ENCODE results near the gene STXBP1. TPM values are rescaled to one million over a fixed set of nuclear protein-coding genes. Genes with fewer than 3 reads are reported as not detected.
A peak's percentile ranks its signal among the peaks of the same experiment; 100 is the strongest.

STXBP1 gene
- total and polyA plus RNA-seq, 2 of the 13 experiments (the other 11 are each of a cell fraction or from before 2014, with no cell fraction given): 2.9 TPM

DNA sequence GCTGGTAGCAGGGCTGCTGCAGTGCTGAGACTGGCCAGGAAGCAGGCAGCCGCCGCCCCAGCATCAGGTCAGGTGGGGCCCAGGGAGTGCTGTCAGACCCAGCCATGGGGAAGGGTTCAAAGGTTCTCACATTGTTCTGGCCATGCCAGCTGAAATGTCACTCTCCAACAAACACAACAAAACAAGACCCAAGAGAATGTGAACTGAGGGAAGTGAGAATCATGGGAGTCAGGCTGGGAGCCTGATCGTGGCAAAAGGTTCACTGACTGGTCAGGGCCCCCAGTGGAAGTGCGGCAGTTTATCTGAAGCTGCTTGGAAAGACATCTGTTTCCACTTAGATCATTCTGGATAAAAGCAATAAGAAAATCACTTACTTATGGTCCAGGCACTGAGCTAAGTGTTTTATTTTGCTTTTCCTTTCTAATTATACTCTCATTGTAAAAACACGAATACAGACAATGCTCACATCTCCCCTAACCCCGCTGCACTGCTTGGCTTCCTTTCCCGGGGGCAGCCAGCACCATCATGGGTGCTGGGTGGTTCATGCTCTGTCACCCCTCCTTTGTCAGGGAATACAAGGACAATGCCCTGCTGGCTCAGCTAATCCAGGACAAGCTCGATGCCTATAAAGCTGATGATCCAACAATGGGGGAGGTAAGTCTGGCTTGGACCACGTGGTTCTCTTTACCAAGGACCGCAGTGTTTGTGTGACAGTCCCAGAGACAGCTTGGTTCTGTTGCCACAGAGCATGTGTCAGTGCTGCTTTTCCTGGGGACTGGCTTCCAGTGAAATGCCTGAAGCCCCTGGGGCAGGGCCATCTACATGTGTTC, 52.8 kb downstream of the STXBP1 start (continued):
- TF ChIP-seq, protein P1, sequence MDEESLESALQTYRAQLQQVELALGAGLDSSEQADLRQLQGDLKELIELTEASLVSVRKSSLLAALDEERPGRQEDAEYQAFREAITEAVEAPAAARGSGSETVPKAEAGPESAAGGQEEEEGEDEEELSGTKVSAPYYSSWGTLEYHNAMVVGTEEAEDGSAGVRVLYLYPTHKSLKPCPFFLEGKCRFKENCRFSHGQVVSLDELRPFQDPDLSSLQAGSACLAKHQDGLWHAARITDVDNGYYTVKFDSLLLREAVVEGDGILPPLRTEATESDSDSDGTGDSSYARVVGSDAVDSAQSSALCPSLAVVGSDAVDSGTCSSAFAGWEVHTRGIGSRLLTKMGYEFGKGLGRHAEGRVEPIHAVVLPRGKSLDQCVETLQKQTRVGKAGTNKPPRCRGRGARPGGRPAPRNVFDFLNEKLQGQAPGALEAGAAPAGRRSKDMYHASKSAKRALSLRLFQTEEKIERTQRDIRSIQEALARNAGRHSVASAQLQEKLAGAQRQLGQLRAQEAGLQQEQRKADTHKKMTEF (CRISPR knock-in tag; IDR thresholded peaks at IDR 0.05): peak; percentile 42; the same call in 1 of the 2 replicates
- TF ChIP-seq PHF5A (CRISPR knock-in tag; IDR thresholded peaks at IDR 0.05; ENCODE audit: low read depth, unreplicated experiment) (no peak), KDM5B (CRISPR knock-in tag; IDR thresholded peaks at IDR 0.05; ENCODE audit: borderline replicate concordance) (no peak), SNAPC2 (CRISPR knock-in tag; IDR thresholded peaks at IDR 0.05) (no peak), SOX13 (IDR thresholded peaks at IDR 0.05) (peak; percentile 75), SOX13 (CRISPR knock-in tag; conservative IDR thresholded peaks at IDR 0.05 in 1 of 2, IDR thresholded peaks at IDR 0.05 in 1 of 2) (peak in 1 of 2 experiments; percentile 93; a peak in 2 of 4 replicates), ELF1 (CRISPR knock-in tag; IDR thresholded peaks at IDR 0.05) (0 out of 2 replicates have a peak, but pooled peaks have one; percentile 36), NCOA5 (CRISPR knock-in tag; IDR thresholded peaks at IDR 0.05) (no peak), POGZ (CRISPR knock-in tag; IDR thresholded peaks at IDR 0.05) (no peak), ISL2 (CRISPR knock-in tag; IDR thresholded peaks at IDR 0.05) (no peak), ZNF143 (CRISPR knock-in tag; IDR thresholded peaks at IDR 0.05) (peak; percentile 72; the same call in 1 of the 2 replicates)
- TF ChIP-seq, protein P2, sequence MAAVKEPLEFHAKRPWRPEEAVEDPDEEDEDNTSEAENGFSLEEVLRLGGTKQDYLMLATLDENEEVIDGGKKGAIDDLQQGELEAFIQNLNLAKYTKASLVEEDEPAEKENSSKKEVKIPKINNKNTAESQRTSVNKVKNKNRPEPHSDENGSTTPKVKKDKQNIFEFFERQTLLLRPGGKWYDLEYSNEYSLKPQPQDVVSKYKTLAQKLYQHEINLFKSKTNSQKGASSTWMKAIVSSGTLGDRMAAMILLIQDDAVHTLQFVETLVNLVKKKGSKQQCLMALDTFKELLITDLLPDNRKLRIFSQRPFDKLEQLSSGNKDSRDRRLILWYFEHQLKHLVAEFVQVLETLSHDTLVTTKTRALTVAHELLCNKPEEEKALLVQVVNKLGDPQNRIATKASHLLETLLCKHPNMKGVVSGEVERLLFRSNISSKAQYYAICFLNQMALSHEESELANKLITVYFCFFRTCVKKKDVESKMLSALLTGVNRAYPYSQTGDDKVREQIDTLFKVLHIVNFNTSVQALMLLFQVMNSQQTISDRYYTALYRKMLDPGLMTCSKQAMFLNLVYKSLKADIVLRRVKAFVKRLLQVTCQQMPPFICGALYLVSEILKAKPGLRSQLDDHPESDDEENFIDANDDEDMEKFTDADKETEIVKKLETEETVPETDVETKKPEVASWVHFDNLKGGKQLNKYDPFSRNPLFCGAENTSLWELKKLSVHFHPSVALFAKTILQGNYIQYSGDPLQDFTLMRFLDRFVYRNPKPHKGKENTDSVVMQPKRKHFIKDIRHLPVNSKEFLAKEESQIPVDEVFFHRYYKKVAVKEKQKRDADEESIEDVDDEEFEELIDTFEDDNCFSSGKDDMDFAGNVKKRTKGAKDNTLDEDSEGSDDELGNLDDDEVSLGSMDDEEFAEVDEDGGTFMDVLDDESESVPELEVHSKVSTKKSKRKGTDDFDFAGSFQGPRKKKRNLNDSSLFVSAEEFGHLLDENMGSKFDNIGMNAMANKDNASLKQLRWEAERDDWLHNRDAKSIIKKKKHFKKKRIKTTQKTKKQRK (IDR thresholded peaks at IDR 0.05; ENCODE audit: low read length): no peak
- TF ChIP-seq, protein P3, sequence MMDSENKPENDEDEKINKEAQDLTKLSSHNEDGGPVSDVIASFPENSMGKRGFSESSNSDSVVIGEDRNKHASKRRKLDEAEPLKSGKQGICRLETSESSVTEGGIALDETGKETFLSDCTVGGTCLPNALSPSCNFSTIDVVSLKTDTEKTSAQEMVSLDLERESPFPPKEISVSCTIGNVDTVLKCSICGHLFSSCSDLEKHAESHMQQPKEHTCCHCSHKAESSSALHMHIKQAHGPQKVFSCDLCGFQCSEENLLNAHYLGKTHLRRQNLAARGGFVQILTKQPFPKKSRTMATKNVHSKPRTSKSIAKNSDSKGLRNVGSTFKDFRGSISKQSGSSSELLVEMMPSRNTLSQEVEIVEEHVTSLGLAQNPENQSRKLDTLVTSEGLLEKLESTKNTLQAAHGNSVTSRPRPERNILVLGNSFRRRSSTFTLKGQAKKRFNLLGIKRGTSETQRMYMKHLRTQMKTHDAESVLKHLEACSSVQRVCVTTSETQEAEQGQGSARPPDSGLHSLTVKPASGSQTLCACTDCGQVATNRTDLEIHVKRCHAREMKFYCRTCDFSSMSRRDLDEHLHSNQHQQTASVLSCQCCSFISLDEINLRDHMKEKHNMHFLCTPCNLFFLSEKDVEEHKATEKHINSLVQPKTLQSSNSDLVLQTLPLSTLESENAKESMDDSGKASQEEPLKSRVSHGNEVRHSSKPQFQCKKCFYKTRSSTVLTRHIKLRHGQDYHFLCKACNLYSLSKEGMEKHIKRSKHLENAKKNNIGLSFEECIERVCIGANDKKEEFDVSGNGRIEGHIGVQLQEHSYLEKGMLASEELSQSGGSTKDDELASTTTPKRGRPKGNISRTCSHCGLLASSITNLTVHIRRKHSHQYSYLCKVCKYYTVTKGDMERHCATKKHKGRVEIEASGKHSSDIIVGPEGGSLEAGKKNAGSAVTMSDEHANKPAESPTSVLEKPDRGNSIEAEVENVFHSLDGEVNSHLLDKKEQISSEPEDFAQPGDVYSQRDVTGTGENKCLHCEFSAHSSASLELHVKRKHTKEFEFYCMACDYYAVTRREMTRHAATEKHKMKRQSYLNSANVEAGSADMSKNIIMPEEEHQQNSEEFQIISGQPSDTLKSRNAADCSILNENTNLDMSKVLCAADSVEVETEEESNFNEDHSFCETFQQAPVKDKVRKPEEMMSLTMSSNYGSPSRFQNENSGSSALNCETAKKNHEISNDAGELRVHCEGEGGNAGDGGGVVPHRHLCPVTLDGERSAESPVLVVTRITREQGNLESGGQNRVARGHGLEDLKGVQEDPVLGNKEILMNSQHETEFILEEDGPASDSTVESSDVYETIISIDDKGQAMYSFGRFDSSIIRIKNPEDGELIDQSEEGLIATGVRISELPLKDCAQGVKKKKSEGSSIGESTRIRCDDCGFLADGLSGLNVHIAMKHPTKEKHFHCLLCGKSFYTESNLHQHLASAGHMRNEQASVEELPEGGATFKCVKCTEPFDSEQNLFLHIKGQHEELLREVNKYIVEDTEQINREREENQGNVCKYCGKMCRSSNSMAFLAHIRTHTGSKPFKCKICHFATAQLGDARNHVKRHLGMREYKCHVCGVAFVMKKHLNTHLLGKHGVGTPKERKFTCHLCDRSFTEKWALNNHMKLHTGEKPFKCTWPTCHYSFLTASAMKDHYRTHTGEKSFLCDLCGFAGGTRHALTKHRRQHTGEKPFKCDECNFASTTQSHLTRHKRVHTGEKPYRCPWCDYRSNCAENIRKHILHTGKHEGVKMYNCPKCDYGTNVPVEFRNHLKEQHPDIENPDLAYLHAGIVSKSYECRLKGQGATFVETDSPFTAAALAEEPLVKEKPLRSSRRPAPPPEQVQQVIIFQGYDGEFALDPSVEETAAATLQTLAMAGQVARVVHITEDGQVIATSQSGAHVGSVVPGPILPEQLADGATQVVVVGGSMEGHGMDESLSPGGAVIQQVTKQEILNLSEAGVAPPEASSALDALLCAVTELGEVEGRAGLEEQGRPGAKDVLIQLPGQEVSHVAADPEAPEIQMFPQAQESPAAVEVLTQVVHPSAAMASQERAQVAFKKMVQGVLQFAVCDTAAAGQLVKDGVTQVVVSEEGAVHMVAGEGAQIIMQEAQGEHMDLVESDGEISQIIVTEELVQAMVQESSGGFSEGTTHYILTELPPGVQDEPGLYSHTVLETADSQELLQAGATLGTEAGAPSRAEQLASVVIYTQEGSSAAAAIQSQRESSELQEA (CRISPR knock-in tag; IDR thresholded peaks at IDR 0.05; ENCODE audit: not compliant biosample characterization): no peak
- TF ChIP-seq, protein P4, sequence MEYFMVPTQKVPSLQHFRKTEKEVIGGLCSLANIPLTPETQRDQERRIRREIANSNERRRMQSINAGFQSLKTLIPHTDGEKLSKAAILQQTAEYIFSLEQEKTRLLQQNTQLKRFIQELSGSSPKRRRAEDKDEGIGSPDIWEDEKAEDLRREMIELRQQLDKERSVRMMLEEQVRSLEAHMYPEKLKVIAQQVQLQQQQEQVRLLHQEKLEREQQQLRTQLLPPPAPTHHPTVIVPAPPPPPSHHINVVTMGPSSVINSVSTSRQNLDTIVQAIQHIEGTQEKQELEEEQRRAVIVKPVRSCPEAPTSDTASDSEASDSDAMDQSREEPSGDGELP (IDR thresholded peaks at IDR 0.05; ENCODE audit: borderline replicate concordance, low read depth): peak; percentile 93

All from HepG2 (cell line).